ENCODE data around the gene SNX9. TPM values are rescaled to one million over a fixed set of nuclear protein-coding genes. Genes with fewer than 3 reads are reported as not detected.

SNX9 gene
- total RNA-seq, 1 donor from 2014 or later: 25.0 TPM

- peaks cover 40% of the 10 kb centered on the region for H3K36me3 ChIP-seq
- no peak for TF ChIP-seq CTCF (IDR thresholded peaks at IDR 0.05)
Measured at GRCh38 chr6:157906537-157907061, 83.6 kb downstream of the SNX9 start.

GRCh38 chr6:157907651-157908050 lies 84.6 kb downstream of the SNX9 start:
- TF ChIP-seq CTCF (IDR thresholded peaks at IDR 0.05): no peak
- H3K4me1 ChIP-seq: no peaks in the 10 kb centered on the region
- intact Hi-C loops (cut with DNase I): no loop called here
- no peak for DNase-seq
- peaks cover 35% of the 10 kb centered on the region for H3K36me3 ChIP-seq
- no peaks in the 10 kb centered on the region for H3K9me3 ChIP-seq
- no peak for ATAC-seq
- H3K4me3 ChIP-seq: no peak overlapping the region
- H3K27ac ChIP-seq: no peak overlapping the region
- H3K27me3 ChIP-seq: no peaks in the 10 kb centered on the region

More at GRCh38 chr6:157906537-157907061, 83.6 kb downstream of the SNX9 start:
- no peaks in the 10 kb centered on the region for H3K27me3 ChIP-seq
- H3K4me3 ChIP-seq: no peak overlapping the region
- H3K27ac ChIP-seq: no peak overlapping the region
- H3K9me3 ChIP-seq: no peaks in the 10 kb centered on the region
- H3K4me1 ChIP-seq: no peaks in the 10 kb centered on the region
- ATAC-seq (no peak), DNase-seq (no peak)
- intact Hi-C loops (cut with DNase I): no loop called here

- no peaks in the 10 kb centered on the region for H3K4me1 ChIP-seq
- H3K27me3 ChIP-seq: no peaks in the 10 kb centered on the region
- H3K36me3 ChIP-seq: peaks cover 26% of the 10 kb centered on the region
- H3K4me3 ChIP-seq: no peak overlapping the region
- intact Hi-C loops (cut with DNase I): no loop called here
- TF ChIP-seq CTCF (IDR thresholded peaks at IDR 0.05): no peak
- H3K9me3 ChIP-seq: no peaks in the 10 kb centered on the region
- ATAC-seq: no peak
- no peak overlapping the region for H3K27ac ChIP-seq
- DNase-seq: no peak
Measured at GRCh38 chr6:157908369-157909281, 85.6 kb downstream of the SNX9 start.

GRCh38 chr6:157909282-157909664 lies 86.2 kb downstream of the SNX9 start:
- no peak for DNase-seq
- Histone ChIP-seq H3K36me3 (peaks cover 25% of the 10 kb centered on the region), H3K27me3 (no peaks in the 10 kb centered on the region), H3K27ac (no peak overlapping the region), H3K4me1 (no peaks in the 10 kb centered on the region), H3K9me3 (no peaks in the 10 kb centered on the region), H3K4me3 (no peak overlapping the region)
- TF ChIP-seq CTCF (IDR thresholded peaks at IDR 0.05): no peak
- no peak for ATAC-seq
- intact Hi-C loops (cut with DNase I): no loop called here

- ATAC-seq (no peak), DNase-seq (no peak)
- Histone ChIP-seq H3K27me3 (no peaks in the 10 kb centered on the region), H3K4me1 (no peaks in the 10 kb centered on the region), H3K4me3 (no peak overlapping the region), H3K27ac (no peak overlapping the region), H3K9me3 (no peaks in the 10 kb centered on the region), H3K36me3 (peaks cover 34% of the 10 kb centered on the region)
- no peak for TF ChIP-seq CTCF (IDR thresholded peaks at IDR 0.05)
- intact Hi-C loops (cut with DNase I): no loop called here
Measured at GRCh38 chr6:157911278-157911677, 88.2 kb downstream of the SNX9 start.

Data from upper lobe of right lung (tissue), 1 donor.